ENCODE results near the gene MMAA. TPM values are rescaled to one million over a fixed set of nuclear protein-coding genes. Genes with fewer than 3 reads are reported as not detected.

The MMAA gene
- total RNA-seq, 1 donor from 2014 or later = 7.1 TPM

- no peaks in the 10 kb centered on the region for H3K27me3 ChIP-seq (ENCODE audit: control insufficient read depth, insufficient read depth, low read length)
- no peak for DNase-seq (ENCODE audit: low read depth)
- H3K36me3 ChIP-seq (ENCODE audit: control insufficient read depth, insufficient read depth, low read length) = no peaks in the 10 kb centered on the region
- no peak for TF ChIP-seq CTCF (IDR thresholded peaks at IDR 0.05; ENCODE audit: insufficient read depth, low read length, poor library complexity, severe bottlenecking)
- H3K4me3 ChIP-seq (ENCODE audit: low read depth, low read length) = no peak overlapping the region
These were observed 25.5 kb downstream of the MMAA start for GRCh38 chr4:145644699-145645098.

- TF ChIP-seq CTCF (IDR thresholded peaks at IDR 0.05; ENCODE audit: insufficient read depth, low read length, poor library complexity, severe bottlenecking) = no peak
- no peaks in the 10 kb centered on the region for H3K36me3 ChIP-seq (ENCODE audit: control insufficient read depth, insufficient read depth, low read length)
- H3K4me3 ChIP-seq (ENCODE audit: low read depth, low read length) = no peak overlapping the region
- no peaks in the 10 kb centered on the region for H3K27me3 ChIP-seq (ENCODE audit: control insufficient read depth, insufficient read depth, low read length)
- DNase-seq (ENCODE audit: low read depth) = no peak
These were observed 37.0 kb downstream of the MMAA start for GRCh38 chr4:145656156-145656555.

- Histone ChIP-seq H3K4me3 (ENCODE audit: low read depth, low read length) (no peak overlapping the region), H3K36me3 (ENCODE audit: control insufficient read depth, insufficient read depth, low read length) (no peaks in the 10 kb centered on the region), H3K27me3 (ENCODE audit: control insufficient read depth, insufficient read depth, low read length) (no peaks in the 10 kb centered on the region)
- no peak for TF ChIP-seq CTCF (IDR thresholded peaks at IDR 0.05; ENCODE audit: insufficient read depth, low read length, poor library complexity, severe bottlenecking)
- DNase-seq (ENCODE audit: low read depth) = no peak
These were observed 40.9 kb downstream of the MMAA start for GRCh38 chr4:145660064-145660463.

GRCh38 chr4:145663194-145663593, 44.0 kb downstream of the MMAA start:
- no peaks in the 10 kb centered on the region for H3K27me3 ChIP-seq (ENCODE audit: control insufficient read depth, insufficient read depth, low read length)
- no peak for TF ChIP-seq CTCF (IDR thresholded peaks at IDR 0.05; ENCODE audit: insufficient read depth, low read length, poor library complexity, severe bottlenecking)
- no peak overlapping the region for H3K4me3 ChIP-seq (ENCODE audit: low read depth, low read length)
- H3K36me3 ChIP-seq (ENCODE audit: control insufficient read depth, insufficient read depth, low read length) = no peaks in the 10 kb centered on the region
- DNase-seq (ENCODE audit: low read depth) = no peak

- DNase-seq (ENCODE audit: low read depth) = no peak
- no peaks in the 10 kb centered on the region for H3K36me3 ChIP-seq (ENCODE audit: control insufficient read depth, insufficient read depth, low read length)
- no peaks in the 10 kb centered on the region for H3K27me3 ChIP-seq (ENCODE audit: control insufficient read depth, insufficient read depth, low read length)
- no peak for TF ChIP-seq CTCF (IDR thresholded peaks at IDR 0.05; ENCODE audit: insufficient read depth, low read length, poor library complexity, severe bottlenecking)
- H3K4me3 ChIP-seq (ENCODE audit: low read depth, low read length) = no peak overlapping the region
These were observed 46.6 kb downstream of the MMAA start for GRCh38 chr4:145665773-145666172.

GRCh38 chr4:145670422-145670821, 51.2 kb downstream of the MMAA start:
- H3K27me3 ChIP-seq (ENCODE audit: control insufficient read depth, insufficient read depth, low read length) = no peaks in the 10 kb centered on the region
- H3K36me3 ChIP-seq (ENCODE audit: control insufficient read depth, insufficient read depth, low read length) = no peaks in the 10 kb centered on the region
- no peak overlapping the region for H3K4me3 ChIP-seq (ENCODE audit: low read depth, low read length)
- DNase-seq (ENCODE audit: low read depth) = no peak
- no peak for TF ChIP-seq CTCF (IDR thresholded peaks at IDR 0.05; ENCODE audit: insufficient read depth, low read length, poor library complexity, severe bottlenecking)

All from kidney epithelial cell (primary cell).